CD4-positive, alpha-beta T cell treated with Interleukin-10 for 1 hour (primary cell): Measurements from ENCODE around the gene GAB4.
"Not testable (repeated sequence)": the region's sequence is repeated elsewhere in the genome, so short reads cannot be mapped to it uniquely, and the experiment has no call there.

Experiments used
- DNase-seq: peaks from one replicate; pipeline ENCODE4 v3.0.0-alpha.2; 2020

Gene GAB4

DNA sequence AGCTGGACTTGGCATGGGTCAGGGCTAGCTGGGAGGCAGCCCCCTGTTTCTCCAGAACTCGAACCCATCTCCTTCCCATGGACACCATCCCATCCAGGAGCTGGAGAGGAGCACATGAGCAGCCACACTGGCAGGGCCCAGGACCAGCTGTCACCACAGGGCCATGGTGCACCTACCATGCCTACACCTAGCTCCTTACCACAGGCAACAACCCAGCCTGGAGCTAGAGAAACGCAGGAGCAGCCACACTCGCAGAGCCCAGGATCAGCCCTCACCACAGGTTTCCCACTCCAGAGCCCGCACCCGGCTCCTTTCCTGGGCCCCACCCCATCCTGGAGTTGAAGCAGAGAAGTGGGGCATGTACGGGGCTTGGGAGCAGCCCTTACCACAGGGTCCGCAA lies 50.2 kb downstream of the GAB4 start:
- DNase-seq: no peak

DNA sequence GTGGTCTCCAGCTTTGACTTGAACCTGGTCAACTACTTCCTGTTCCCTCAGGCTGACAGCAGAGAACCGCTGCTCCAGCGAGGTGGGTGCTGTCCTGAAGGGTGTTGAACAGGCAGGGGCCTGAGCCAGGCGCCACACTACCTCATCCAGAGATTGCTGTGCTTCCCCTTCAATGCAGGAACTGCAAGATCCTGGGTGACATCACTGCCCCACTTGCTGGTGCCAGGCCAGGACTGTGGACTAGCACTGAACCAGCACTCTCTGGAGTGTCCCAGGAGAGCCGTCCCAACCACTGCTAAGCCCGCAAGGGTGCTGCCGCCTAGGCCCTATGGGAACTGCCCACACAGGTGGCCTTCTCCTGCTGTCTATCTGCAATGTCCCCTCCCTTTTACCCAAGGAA lies 51.7 kb downstream of the GAB4 start:
- no peak for DNase-seq

DNA sequence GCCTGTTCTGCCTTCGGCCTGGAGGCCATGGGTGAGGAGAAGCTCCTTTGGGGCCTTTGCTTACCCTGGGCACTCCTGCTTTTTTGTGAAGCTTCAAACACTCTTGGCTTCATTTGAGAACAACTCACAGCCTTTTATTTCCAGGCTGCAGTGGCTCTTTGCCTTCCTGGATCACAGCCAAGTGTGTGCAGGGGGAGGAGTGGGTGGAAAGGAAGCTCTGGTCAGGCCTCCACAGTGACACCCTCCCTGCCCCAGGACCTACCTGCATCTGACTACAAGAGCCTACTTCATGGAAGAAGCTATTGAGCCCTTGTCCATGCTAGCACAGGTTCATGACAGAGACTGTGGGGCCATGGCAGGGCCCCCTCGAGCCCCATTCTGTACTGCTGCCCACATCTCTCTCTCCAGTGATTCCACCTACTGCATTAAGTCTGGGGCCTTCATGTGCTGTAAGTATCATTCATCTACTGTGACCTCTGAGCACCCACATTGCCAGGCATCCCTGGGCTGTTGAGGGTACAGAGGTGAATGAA lies 52.3 kb downstream of the GAB4 start:
- peak; percentile 17 for DNase-seq

DNA sequence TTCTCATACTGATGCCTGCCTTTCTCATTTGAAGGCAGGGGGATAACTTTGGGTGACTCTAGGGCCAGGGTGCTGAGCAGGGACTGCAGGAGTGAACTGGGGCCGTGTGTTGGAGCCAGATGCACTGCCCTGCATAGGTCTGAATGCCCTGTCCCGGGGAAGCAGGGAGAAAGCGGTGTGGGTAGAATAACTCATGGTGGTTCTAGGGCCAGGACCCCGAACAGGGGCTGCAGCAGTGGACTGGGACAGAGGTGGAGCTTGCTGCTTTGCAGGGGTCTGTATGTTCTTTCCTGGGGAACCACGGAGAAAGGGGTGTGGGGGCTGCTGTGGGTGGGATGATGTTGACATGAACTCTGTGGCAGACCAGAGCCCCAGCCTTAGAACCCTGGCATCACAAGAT lies 52.9 kb downstream of the GAB4 start:
- DNase-seq: no peak

DNA sequence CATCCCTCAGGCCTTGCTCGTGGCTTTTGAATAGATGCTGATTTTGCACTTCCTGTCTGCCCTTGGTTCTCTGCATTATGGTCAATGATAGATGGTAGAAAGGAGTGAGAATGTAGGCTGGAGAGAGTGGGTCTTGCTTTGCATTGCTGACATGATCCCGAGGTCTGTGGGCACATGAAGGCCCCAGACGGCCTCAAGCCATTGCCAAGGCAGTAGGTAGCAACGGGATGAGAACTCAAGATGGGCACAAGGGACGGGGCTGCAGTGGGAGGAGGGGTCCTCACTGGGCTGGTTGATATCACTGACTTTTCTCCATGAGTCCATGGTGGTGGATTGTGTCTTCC lies 54.0 kb downstream of the GAB4 start:
- no peak for DNase-seq

DNA sequence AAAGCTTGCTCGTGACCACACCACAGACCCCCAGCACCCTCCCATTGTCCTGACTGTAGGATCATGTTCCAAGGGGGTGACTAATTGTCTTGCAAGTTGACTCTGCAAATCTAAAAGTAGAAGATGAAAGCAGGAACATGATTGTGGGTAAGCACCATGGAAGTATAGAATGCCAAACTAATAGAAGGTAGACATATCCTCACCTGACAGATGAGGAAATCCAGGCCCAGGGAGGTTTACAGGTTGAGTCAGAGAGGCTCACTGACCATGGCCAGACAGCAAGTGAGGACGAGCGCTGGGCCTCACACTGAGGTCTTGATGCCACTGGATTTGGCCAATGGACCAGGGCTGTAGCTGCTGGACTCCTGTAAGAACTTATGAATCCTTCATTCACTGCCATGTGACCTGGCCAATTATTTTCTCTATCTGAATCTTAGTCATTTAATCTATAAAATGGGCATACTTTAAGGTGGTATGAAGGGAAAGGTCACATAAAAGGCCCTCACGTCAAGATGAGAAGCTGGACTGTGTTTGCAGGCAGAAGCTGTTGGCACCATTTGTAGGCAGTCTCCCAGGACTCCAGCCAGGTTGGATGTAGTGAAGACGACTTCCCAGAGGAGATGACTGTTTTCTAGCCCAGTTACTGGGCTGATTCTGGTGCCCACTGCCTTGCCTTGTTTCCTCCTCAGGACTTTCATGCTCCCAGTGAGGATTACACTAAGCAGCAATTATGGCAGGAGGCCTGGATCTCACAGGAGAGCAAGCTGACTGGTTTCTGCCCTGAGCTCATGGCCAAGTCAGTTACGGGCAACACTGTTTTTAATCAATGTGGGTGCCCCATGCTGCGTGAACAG lies 54.6 kb downstream of the GAB4 start:
- DNase-seq: no peak

DNA sequence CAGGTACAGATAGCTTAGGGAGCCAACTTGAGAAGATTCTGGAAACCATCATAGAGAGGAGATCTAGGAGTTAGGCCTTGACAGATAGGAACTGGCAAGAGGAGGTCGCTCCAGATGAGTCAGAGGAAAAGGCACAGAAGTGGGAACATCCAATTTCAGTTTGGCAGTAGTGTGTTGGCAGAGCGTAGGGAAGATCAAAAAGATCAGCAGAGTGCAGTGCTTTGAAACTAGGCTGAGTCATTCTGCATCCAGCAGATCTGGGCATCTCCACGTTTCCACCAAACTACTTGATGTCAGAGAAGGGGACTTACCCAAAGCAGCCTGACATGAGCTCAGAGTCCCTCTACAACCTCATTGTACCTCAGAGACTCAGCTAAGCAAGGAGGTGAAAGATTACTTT lies 58.5 kb downstream of the GAB4 start:
- no peak for DNase-seq

DNA sequence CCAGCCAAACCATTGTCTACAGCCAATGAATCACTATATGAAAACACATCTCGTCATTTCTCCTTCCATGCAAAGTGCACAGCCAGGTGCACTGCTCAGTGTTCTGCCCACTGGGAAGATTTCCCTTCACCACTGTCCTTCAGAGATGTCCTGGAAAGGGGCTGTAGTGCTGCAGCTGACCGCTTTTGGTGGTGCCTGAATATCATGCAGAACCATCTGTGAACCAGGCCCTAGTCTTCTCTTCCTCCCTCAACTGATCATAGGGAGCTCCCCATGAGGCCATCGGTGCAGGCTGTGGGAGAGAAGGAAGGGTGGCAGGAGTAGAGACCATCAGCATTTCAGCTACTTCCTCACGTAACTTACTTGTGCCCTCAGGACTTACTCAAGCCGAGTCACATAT lies 70.2 kb downstream of the GAB4 start:
- no peak for DNase-seq

DNA sequence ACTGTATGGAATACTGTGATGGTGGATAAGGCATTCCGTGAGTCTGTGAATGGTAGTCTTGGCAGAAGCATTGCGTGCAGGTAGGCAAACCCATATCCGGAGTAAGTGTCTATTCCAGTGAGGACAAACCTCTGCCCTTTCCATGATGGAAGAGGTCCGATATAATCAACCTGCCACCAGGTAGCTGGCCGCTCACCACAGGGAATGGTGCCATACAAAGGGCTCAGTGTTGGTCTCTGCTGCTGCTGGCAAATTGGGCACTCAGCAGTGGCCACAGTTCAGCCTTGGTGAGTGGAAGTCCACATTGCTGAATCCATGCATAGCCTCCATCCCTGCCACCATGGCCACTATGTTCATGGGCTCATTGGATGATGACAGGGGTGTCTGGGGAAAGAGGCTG lies 70.8 kb downstream of the GAB4 start:
- not testable (repeated sequence) for DNase-seq

DNA sequence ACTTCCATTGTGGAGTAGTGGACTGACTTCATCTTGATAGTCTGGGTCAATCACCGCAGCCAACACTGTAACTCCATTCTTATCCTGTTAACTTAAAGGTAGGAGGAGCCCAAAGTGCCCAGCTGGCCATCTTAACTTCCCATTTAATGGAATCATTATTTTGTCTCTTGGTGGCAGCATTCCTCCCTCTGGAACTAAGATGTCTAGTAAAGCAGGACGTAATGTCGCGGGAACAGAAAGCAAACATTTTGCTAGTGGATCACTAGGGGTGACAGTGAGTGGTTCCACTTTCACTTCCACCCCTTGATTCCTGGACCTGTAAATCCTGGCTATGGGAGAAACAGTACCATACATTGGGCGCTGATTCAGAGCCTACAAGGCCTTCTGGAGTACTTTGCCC lies 71.4 kb downstream of the GAB4 start:
- no peak for DNase-seq

DNA sequence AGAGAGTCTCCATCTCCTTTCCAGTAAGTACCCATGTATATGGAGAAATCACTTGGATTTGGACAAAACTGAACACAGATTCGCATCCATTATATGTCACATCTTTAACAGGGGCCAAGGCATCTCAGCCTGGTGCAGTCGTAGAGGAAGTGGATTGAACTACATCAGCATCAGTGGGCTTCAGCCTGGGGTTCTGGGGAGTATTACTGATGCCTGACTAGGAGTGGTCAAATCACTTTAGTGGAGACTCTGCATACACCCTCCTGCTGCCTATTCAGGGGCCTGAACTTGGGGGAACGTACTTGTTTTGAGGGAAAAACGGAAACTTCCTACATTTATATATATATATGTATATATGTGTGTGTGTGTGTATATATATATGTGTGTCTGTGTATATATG lies 72.8 kb downstream of the GAB4 start:
- no peak for DNase-seq

DNA sequence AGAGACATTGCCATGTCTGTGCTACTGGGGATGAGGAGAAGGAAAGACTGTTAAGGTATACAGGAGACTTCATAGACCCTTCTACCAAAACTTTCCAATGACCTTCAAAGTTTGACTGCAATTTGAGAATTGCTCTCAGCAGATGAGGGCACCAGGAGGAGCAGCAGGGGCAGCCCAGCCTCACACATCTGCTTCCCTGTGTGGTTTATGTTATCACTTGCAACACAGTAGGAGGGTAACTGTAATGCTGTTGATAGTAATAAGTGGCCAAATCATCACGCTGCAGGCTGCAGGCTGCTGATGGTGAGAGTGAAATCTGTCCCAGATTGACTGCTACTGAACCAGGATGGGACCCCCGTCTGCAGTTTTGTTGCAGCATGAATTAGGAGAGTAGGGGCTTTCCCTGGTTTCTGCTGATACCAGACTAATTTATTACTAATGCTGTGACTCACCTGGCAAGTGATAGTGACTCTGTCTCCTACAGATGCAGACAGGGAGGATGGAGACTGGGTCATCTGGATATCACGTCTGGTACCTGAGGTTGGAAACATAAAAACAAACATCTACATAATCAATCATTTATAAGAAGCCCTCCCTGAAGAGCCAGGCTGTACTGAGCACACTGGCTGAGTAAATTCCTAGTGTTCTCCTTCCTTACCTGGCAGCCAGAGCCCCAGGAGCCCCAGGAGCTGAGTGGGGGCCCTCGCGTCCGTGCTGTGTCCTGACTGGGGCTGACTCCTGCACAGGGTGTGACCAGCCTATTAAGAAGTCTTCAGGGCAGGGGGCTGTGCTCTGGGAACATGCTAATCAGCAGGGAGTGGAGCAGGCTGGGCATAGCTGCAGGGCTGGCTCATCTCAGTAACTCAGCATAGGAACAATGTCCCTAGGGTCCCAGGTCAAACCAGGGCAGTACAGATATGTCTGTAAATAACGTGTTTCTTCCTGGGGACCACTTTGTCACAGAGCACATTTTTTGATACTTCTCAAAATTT lies 74.4 kb downstream of the GAB4 start:
- DNase-seq: no peak

DNA sequence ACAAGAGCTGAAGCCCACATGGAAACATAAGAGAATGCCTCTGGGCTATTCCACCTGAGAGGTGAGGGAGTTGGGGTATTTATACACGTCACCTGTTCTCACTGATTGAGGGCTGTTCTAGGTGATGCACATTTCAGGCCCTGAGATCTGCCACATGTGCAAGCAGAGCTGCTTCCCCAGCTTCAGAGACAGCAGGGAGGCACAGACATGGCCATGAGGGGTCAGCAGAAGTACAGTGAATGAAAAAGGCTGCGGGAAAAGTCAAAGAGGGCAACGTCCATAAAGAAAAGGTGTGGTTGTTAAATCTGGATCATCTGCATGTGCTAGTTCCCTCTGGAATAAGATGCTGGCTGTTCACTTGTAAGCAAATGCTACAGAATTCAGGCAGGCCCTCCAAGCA lies 75.4 kb downstream of the GAB4 start:
- no peak for DNase-seq

DNA sequence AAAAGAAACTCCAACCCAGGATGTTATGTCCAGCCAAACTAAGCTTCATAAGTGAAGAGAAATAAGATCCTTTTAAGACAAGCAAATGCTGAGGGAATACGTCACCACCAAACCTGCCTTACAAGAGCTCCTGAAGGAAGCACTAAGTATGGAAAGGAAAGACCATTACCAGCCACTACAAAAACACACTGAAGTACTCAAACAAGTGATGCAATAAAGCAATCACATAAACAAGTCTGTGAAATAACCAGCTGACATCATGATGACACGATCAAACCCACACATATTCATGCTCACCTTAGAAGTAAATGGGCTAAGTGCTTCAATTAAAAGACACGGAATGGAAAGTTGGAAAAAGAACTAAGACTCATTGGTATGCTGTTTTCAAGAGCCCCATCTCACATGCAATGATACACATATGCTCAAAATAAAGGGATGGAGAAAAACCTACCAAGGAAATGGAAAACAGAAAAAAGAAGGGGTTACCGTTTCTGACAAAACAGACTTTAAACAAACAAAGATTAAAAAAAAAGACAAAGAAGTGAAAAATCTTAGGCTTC lies 82.5 kb downstream of the GAB4 start:
- DNase-seq: no peak

DNA sequence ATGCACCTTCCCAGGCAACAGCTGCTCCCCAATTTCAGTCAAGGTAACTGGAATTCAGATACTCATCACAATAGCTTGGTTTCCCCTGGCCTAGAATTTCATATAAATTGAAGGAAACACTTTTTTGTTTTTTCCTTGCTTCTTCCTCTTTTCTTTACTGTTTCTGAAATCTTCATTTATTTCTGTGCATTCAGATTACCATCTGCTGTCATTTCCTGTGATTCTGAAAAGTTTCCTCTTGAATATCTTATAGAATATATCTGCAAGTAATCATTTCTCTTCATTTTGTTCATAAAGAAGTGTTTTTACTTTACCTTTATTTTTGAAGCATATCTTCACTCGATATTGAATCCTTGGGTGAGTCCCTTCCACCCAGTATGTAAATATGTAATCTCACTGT lies 85.3 kb downstream of the GAB4 start:
- DNase-seq: no peak

DNA sequence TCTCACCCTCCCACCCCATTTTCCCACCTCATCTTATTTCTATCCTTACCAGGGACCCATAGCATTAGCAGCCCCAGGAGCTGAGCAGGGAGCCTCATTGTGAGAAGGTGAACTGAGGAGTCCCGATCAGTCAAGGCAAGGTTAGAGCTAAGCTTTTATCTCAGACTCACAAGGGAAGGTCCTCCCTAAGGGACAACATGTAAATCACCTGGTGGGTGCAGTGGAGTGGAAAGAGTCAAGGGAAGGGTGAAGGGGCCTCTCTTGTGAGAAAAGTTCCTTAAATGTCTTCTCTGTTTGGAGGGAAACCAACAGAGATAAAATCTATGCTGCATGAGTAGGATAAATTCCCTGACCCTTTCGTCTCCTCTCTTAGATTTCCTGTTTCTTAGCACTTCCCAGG lies 85.9 kb downstream of the GAB4 start:
- DNase-seq: no peak

DNA sequence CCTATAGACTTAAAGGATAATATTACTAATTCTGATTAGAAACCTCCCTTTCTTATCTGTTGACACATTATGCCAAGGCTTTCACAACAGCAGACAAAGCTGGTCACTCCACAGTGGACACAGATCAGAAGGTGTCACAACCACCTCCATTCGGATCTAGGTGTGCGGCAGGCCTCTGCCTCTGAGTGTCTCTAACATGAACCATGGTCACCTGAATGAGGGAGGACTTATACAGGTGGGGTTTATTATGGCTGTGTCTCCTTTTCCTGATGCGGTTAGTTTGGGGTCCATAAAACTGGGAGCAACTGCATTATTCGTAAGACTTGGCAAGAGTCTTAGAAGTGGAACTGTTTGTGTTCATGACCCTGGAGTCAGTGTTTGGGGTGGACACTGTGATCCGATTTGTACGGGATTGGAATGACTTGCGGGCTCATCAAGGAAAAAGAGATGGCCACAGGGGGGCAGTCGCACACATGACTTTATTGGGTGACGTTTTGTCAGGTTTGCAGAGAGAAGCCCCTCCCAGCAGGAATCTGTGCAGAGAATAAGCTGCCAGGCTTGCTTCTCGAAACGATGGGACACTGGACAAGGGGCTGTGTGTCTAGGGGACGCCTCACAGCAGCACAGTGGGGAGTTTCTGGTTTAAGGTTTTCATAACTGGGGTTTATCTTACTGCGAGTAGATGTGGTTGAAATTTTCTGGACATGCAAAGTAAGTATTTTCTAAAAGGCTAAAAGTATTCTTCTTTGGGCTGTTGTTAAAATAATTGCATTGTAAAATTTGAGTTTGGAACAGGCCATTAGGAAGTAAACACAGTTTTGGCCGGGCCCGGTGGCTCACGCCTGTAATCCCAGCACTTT lies 90.6 kb downstream of the GAB4 start:
- DNase-seq: peak; percentile 52

DNA sequence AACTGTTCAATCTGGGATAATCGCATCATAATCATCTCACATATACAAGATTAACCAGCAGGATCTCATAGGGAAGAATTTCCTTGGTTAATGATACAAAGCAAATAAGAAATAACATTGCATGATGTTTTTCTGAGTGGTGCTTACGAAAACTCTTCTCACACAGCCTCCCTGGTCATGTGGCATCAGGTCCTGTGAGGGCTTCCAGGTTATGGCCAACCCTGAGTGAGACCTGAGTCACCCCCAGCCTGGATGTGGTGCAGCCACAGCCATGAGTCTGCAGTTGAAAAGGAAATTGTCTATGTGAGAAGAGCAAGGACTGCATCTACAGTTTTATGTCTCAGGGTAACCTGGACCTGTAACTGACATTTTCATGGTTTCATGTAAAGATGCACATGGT lies 92.3 kb downstream of the GAB4 start:
- no peak for DNase-seq

DNA sequence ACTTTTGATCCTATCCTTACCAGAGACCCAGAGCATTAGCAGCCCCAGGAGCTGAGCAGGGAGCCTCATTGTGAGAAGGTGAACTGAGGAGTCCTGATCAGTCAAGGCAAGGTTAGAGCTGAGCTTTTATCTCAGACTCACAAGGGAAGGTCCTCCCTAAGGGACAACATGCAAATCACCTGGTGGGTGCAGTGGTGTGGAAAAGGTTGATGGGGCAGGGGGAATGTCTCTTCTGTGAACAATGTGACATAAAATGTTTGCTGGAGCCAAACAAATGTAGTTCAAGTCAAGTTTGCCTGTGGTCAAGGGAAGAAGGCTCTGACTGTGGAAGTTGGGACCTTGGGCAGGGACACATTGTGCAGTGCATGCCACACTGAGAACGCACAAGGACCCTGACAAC lies 93.1 kb downstream of the GAB4 start:
- not testable (repeated sequence) for DNase-seq

DNA sequence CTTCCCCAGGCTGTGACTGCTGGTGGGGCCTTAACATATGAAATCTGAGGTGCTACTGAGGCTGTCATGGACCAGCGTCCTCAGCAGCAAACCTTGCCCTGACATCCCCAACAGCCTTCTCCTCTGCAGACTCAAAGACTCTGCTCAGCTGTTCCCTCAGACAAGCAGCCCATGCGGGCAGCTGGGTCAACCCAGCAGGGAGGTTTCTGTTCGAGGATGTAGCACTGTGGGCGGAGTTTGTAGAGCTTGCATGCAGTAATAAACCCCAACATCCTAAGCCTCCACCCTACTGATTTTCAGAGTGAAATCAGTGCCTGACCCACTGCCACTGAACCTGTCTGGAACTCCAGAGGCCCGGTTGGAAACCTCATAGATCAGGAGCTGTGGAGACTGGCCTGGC lies 94.0 kb downstream of the GAB4 start:
- no peak for DNase-seq

DNA sequence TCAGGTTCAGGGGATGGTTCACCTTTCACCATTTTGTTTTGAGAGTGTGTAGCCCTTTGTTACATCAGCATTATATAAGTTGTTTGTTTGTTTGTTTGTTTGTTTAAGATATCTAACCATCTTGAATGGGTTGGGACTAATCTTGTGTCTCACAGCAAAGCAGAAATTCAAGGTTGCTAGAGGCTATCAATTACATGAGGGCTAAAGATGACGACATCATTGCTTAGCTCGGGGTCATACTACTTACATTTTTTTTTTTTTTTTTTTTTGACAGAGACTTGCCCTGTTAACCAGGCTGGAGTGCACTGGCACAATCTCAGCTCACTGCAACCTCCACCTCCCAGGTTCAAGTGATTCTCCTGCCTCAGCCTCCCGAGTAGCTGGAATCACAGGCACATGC lies 95.7 kb downstream of the GAB4 start:
- DNase-seq: no peak
